Measurements from ENCODE around the gene PRPH2.
A peak's percentile ranks its signal among the peaks of the same experiment; 100 is the strongest.
"Not testable (repeated sequence)": the region's sequence is repeated elsewhere in the genome, so short reads cannot be mapped to it uniquely, and the experiment has no call there.

Gene PRPH2

GRCh38 chr6:42698217-42698616 is 24.2 kb downstream of the PRPH2 start:
- no peak for DNase-seq (ENCODE audit: low read depth)

DNA sequence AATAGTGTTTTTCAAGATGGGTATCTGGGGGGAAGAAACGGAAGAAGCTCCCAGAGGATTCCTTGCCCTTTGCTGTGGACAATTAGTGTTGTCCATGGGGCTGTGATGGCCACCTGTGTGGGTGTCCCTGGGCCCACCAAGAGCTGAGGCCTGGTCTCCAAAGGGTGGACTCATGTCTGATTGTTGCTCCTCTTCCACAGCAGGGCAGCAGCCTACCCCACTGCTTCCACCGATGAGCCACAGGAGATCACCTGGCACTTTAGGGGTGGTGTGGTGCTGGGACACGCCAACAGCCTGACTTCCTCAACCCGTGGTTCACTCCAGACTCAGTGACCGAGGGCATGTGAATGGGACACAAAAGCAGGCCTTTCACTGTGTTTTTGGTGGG is 25.1 kb downstream of the PRPH2 start:
- DNase-seq (ENCODE audit: low read depth): no peak

- no peak for DNase-seq (ENCODE audit: low read depth)
These were observed 25.7 kb downstream of the PRPH2 start for GRCh38 chr6:42696526-42697267.

GRCh38 chr6:42694586-42694985 is 27.8 kb downstream of the PRPH2 start:
- DNase-seq (ENCODE audit: low read depth): no peak

- DNase-seq (ENCODE audit: low read depth): no peak
These were observed 28.6 kb downstream of the PRPH2 start for GRCh38 chr6:42693725-42694323.

DNA sequence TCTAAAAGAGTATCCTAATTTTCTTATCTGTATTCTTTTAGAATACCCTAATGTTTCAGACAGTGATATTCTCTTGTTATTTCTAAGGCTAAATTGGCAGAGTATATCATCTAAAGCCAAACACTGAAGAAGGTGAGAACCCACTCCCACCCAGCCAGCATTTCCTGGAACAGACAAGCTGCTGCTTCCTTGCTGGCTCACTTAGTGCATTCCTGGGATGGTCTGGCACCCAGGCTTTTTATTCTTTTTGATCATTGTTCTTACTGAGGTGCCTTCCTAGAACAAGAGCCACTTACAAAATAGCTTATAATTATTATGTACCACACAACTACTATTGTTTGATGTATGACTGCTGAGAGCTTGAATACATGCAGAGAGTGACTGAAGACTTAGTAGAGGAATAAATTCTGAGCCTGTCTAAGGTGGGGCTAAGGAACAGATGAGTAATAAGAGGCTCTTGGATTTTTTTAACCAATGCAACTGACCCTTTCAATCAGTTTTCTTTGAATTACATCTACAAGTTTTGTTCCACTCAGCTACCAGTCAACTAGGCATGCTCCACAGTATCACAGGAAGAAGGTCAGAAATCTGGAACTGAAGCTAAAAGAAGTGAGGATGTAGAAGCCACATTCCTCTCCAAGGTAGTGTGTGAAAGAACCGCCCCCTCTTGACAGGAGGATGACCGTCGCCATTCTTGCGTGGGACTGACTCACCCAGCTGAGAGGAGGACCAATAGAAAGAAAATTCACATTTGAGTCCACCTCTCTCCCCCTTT is 30.1 kb downstream of the PRPH2 start:
- DNase-seq (ENCODE audit: low read depth): no peak

DNA sequence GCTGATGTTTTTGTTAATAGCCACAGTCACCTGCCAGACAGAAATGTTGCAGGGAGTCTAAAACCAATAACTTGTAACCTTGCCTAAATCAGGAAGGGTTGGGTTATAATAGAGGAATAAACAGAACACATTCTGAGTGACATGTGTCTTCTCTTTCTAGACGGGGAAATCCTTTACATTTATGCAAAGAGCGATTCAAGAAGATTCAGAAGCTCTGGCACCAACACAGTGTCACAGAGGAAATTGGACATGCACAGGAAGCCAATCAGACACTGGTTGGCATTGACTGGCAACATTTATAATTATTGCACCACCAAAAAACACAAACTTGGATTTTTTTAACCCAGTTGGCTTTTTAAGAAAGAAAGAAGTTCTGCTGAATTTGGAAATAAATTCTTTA is 31.5 kb downstream of the PRPH2 start:
- no peak for DNase-seq (ENCODE audit: low read depth)

GRCh38 chr6:42690151-42690702 is 32.2 kb downstream of the PRPH2 start:
- DNase-seq (ENCODE audit: low read depth): no peak

- DNase-seq (ENCODE audit: low read depth): no peak
These were observed 33.0 kb downstream of the PRPH2 start for GRCh38 chr6:42689371-42689770.

DNA sequence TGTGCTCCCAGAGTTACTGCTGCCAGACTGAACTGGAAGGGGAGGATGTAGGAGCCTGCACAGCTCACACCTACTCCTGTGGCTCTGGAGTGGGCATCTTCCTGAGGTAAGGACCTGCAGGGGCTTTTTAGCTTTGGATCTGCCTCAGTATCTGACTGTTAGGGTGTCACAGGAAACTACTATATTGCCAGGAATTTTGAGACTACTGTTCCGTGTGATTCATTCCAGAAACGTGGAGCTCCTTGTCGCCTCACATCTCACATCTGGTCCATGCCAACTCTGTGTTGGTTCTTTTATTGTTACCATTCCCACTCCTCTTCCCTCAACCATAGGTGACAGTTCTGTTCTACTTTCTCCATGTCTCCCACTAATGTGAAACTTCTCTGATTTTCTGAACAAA is 34.1 kb downstream of the PRPH2 start:
- no peak for DNase-seq (ENCODE audit: low read depth)

- DNase-seq (ENCODE audit: low read depth): no peak
These were observed 43.0 kb downstream of the PRPH2 start for GRCh38 chr6:42679358-42679757.

- no peak for DNase-seq (ENCODE audit: low read depth)
These were observed 47.6 kb downstream of the PRPH2 start for GRCh38 chr6:42674780-42675179.

- not testable (repeated sequence) for DNase-seq (ENCODE audit: low read depth)
These were observed 48.0 kb downstream of the PRPH2 start for GRCh38 chr6:42674368-42674767.

DNA sequence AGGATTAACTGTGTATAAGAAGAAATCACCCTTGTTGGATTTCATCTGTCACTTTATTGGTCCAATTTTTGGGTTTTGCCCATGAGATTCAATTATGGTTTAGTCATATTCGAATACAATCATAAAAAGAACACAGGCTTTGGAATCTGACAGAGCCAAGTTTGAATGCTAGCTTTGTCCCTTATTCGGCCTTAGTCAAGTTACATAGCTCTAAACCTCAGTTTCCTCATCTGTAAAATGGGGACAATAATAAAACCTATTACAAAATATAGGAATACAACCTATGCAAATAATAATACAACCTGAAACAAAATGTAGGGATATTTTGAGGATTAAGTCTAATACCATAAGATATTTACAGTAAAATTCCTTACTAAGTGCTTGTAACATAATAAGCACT is 57.7 kb downstream of the PRPH2 start:
- no peak for DNase-seq (ENCODE audit: low read depth)

GRCh38 chr6:42661540-42662153 is 60.8 kb downstream of the PRPH2 start:
- peak; percentile 68 for DNase-seq (ENCODE audit: low read depth)

DNA sequence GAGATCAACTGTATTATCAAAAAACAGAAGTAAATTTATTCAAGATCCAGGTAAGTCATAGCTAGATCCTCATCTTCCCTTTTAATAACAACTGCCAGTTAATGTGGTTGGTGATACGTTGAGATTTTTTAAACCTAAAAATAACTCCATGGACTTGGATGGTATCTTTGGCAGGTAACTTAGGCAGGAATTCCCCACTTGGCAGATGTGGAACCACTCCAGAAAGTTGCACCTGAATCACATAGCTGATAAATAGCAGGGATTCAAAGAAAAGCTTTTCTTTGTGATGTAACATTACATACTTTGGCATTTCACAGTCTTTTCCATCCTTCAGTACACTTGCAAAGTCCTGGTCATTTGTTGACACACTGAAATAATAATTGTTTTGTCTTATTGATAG is 62.6 kb downstream of the PRPH2 start:
- DNase-seq (ENCODE audit: low read depth): no peak

- no peak for DNase-seq (ENCODE audit: low read depth)
These were observed 68.5 kb downstream of the PRPH2 start for GRCh38 chr6:42653851-42654250.

DNA sequence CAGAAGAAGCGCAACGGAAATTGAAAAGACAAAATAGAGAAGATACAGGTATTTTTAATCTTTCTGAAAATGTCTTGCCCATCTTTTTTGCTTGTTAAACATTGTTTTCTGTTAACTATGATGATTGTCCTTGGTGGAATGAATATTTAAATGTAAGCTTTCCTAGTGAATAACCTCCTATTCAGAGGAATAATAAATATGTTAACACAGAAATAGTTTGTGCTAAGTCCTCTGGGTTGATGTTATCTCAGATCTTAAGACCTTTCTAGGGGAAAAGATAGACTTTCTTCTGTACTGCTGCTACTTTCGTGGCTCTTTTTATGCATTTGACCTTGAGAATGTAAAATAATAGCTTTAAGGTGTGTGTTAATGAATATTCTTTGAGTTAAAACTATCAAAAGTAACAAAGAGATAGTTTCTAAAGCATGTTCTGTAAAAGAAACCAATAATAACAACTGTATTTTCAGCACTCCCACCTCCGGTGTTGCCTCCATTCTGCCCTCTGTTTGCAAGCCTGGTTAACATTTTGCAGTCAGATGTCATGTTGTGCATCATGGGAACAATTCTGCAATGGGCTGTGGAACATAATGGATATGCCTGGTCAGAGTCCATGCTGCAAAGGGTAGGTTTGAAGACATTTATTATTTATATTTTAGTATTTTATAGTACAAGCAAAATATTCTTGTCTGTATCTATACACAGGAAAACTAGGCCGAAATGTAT is 70.2 kb downstream of the PRPH2 start:
- DNase-seq (ENCODE audit: low read depth): no peak
